A549 (cell line): ENCODE measurements around the gene BEST3. TPM values are rescaled to one million over a fixed set of nuclear protein-coding genes. Genes with fewer than 3 reads are reported as not detected.

ENCODE experiments used
- ATAC-seq, 2 experiments: fragments of 200-7000 bp in 1 of 2; fragments of >200 bp in 1 of 2; cut with Nextera tagmentation in 1 of 2; cut with Tn5 transposase in 1 of 2; 3 replicates each; pipeline versions ENCODE4 v1.8.0 to v1.9.1; 2018 to 2020; ENCODE audit warnings: mild to moderate bottlenecking in 1 of 2, moderate library complexity in 1 of 2
- CTCF ChIA-PET: fragments of 300-600 bp; sonication (Branson Sonifier 250); formaldehyde crosslinking; extraction: SDS; loops from one replicate; lab custom pipeline; 2021; ENCODE audit warnings: antibody characterized with exemption, inconsistent platforms; lab: Yijun Ruan, JAX
- POLR2A ChIA-PET: fragments of 350-600 bp; formaldehyde crosslinking; extraction: SDS; loops from one replicate; lab custom pipeline; 2021; ENCODE audit warnings: antibody characterized with exemption, inconsistent platforms; lab: Yijun Ruan, JAX
- DNase-seq, 2 experiments: peaks; one replicate each; pipeline versions ENCODE4 v3.0.0 to v3.0.0-alpha.2; 2011 to 2016; ENCODE audit warnings: low read depth in 1 of 2, low spot score in 1 of 2
- FAIRE-seq: peaks from 2 replicates; lab custom pipeline; 2011; peaks lifted over from hg19 to GRCh38; lab: Jason Lieb, UNC
- H3K27ac ChIP-seq, 2 experiments: fragments of >200 bp; sonication (Bioruptor Twin); formaldehyde crosslinking; 3 replicates each; pipeline ENCODE4 v1.5.1; 2016 to 2017
- H3K4me1 ChIP-seq: fragments of >200 bp; sonication (Bioruptor Twin); formaldehyde crosslinking; 3 replicates; pipeline ENCODE4 v1.6.1; 2016
- H3K4me2 ChIP-seq: fragments of >200 bp; sonication (Bioruptor Twin); formaldehyde crosslinking; 3 replicates; pipeline ENCODE4 v1.6.1; 2016
- H3K4me3 ChIP-seq: fragments of >200 bp; sonication (Bioruptor Twin); formaldehyde crosslinking; 3 replicates; pipeline ENCODE4 v1.5.1; 2016
- H3K9me3 ChIP-seq: fragments of >200 bp; sonication (Bioruptor Twin); formaldehyde crosslinking; 3 replicates; pipeline ENCODE4 v1.6.1; 2016
- BHLHE40 ChIP-seq: IDR thresholded peaks from 2 replicates; pipeline ENCODE4 v1.6.1; 2012; ENCODE audit warnings: low read depth, low read length, inconsistent platforms
- EHMT2 ChIP-seq: fragments of 200-600 bp; sonication (generic); IDR thresholded peaks from 2 replicates; pipeline ENCODE4 v1.6.1; 2016; ENCODE audit warnings: antibody characterized with exemption, low read depth, mild to moderate bottlenecking, moderate library complexity
- EP300 ChIP-seq, 2 experiments: fragments of >200 bp; sonication (Bioruptor Twin); formaldehyde crosslinking; IDR thresholded peaks; 2 replicates in 1 of 2; 3 replicates in 1 of 2; pipeline ENCODE4 v1.6.1; 2016 to 2017
- ESRRA ChIP-seq: fragments of 150-350 bp; IDR thresholded peaks from 2 replicates; pipeline ENCODE4 v1.6.1; 2014; ENCODE audit warnings: mild to moderate bottlenecking, low read length, borderline replicate concordance
- FOSL2 ChIP-seq, 2 experiments: fragments of 450-650 bp in 1 of 2; fragments of >200 bp in 1 of 2; sonication (Bioruptor Twin) in 1 of 2; formaldehyde crosslinking; IDR thresholded peaks; 2 replicates each; pipeline versions ENCODE4 v1.5.0 to v1.6.1; 2016 to 2020; ENCODE audit warnings: mild to moderate bottlenecking in 1 of 2, moderate library complexity in 1 of 2
- GATA3 ChIP-seq: IDR thresholded peaks from 2 replicates; pipeline ENCODE4 v1.6.1; 2012; ENCODE audit warnings: borderline replicate concordance
- HOXA7 ChIP-seq: fragments of 250-450 bp; sonication (Bioruptor Pico); IDR thresholded peaks from 2 replicates; pipeline ENCODE4 v1.5.0; 2020; ENCODE audit warnings: mild to moderate bottlenecking, moderate library complexity
- JUN ChIP-seq, 2 experiments: fragments of >200 bp; sonication (Bioruptor Twin); formaldehyde crosslinking; IDR thresholded peaks; 2 replicates in 1 of 2; 3 replicates in 1 of 2; pipeline ENCODE4 v1.6.1; 2016 to 2017
- KDM1A ChIP-seq: fragments of 200-600 bp; sonication (generic); IDR thresholded peaks from 2 replicates; pipeline ENCODE4 v1.6.1; 2016; ENCODE audit warnings: low read depth, mild to moderate bottlenecking
- MAFK ChIP-seq: fragments of 450-650 bp; IDR thresholded peaks from 2 replicates; pipeline ENCODE4 v1.6.1; 2014; ENCODE audit not compliant: partially characterized antibody
- MYC ChIP-seq: IDR thresholded peaks from 2 replicates; pipeline ENCODE4 v1.6.1; 2012; ENCODE audit warnings: mild to moderate bottlenecking, inconsistent platforms, low read length, improper control_type of control experiment, borderline replicate concordance
- NPAS2 ChIP-seq: fragments of 250-450 bp; sonication (Bioruptor Pico); IDR thresholded peaks from 2 replicates; pipeline ENCODE4 v1.8.0; 2022; ENCODE audit warnings: mild to moderate bottlenecking, moderate library complexity, borderline replicate concordance
- NR3C1 ChIP-seq: fragments of >200 bp; sonication (Bioruptor Twin); formaldehyde crosslinking; IDR thresholded peaks from 3 replicates; pipeline ENCODE4 v1.6.1; 2017
- PHF8 ChIP-seq: fragments of 200-600 bp; sonication (generic); IDR thresholded peaks from 2 replicates; pipeline ENCODE4 v1.6.1; 2016; ENCODE audit warnings: low read depth, mild to moderate bottlenecking, antibody characterized with exemption, moderate library complexity, borderline replicate concordance
- RARB ChIP-seq: fragments of 250-450 bp; sonication (Bioruptor Pico); IDR thresholded peaks from 2 replicates; pipeline ENCODE4 v1.8.0; 2021; ENCODE audit warnings: mild to moderate bottlenecking, moderate library complexity
- RCOR1 ChIP-seq: fragments of 150-350 bp; IDR thresholded peaks from 2 replicates; pipeline ENCODE4 v1.6.1; 2014; ENCODE audit warnings: antibody characterized with exemption, low read length, low read depth
- SREBF2 ChIP-seq: fragments of 450-650 bp; IDR thresholded peaks from 2 replicates; pipeline ENCODE4 v1.6.1; 2014; ENCODE audit warnings: mild to moderate bottlenecking, moderate library complexity
- ZC3H11A ChIP-seq: fragments of 450-650 bp; IDR thresholded peaks from 2 replicates; pipeline ENCODE4 v1.6.1; 2014; ENCODE audit warnings: antibody characterized with exemption, mild to moderate bottlenecking
- ZFP36 ChIP-seq: fragments of 450-650 bp; IDR thresholded peaks from 2 replicates; pipeline ENCODE4 v1.6.1; 2014; ENCODE audit warnings: borderline replicate concordance; ENCODE audit not compliant: partially characterized antibody
- ZNF302 ChIP-seq: fragments of 250-450 bp; sonication (Bioruptor Pico); IDR thresholded peaks from 2 replicates; pipeline ENCODE4 v1.9.0; 2021; ENCODE audit warnings: inconsistent platforms, mild to moderate bottlenecking, moderate library complexity
- ZSCAN20 ChIP-seq: fragments of 250-450 bp; sonication (Bioruptor Pico); IDR thresholded peaks from 2 replicates; pipeline ENCODE4 v1.8.0; 2022; ENCODE audit warnings: mild to moderate bottlenecking, moderate library complexity
- WGBS: methylation state at CpG from one replicate; pipeline ENCODE4 v1.1.6; 2017; ENCODE audit errors: missing lambda C conversion rate; 5-methylcytosine and 5-hydroxymethylcytosine counted together
- polyA plus RNA-seq, 4 experiments: library from polyadenylated mRNA; depleted of rRNA in 3 of 4; stranded (reverse); fragments of >200 nt; fragmentation: RNase III in 1 of 4; extraction: RNeasy Plus Mini Kit Qiagen cat#74134 plus additional on column Dnase treatment in 1 of 4; gene quantifications; 2 replicates in 3 of 4; 3 replicates in 1 of 4; pipeline ENCODE4 v1.2.3, GENCODE V29; 2011 to 2017
- TF ChIP-seq, protein P1 (sequence below): fragments of 200-600 bp; sonication (generic); IDR thresholded peaks from 2 replicates; pipeline ENCODE4 v1.6.1; 2016; ENCODE audit warnings: antibody characterized with exemption, mild to moderate bottlenecking, moderate library complexity
- TF ChIP-seq, protein P2 (sequence below): fragments of 250-450 bp; sonication (Bioruptor Pico); IDR thresholded peaks from 2 replicates; pipeline ENCODE4 v1.5.0; 2020; ENCODE audit warnings: low read depth, mild to moderate bottlenecking, moderate library complexity
- TF ChIP-seq, protein P3 (sequence below): IDR thresholded peaks from 2 replicates; pipeline ENCODE4 v1.6.1; 2012
- TF ChIP-seq, protein P4 (sequence below): fragments of 250-450 bp; sonication (Bioruptor Pico); IDR thresholded peaks from 2 replicates; pipeline ENCODE4 v1.5.0; 2021; ENCODE audit warnings: mild to moderate bottlenecking, moderate library complexity, borderline replicate concordance

BEST3 gene
- polyA plus RNA-seq, 2 of the 4 experiments (the other 2 are of a cell fraction) = 0.57 to 1.2 TPM

DNA sequence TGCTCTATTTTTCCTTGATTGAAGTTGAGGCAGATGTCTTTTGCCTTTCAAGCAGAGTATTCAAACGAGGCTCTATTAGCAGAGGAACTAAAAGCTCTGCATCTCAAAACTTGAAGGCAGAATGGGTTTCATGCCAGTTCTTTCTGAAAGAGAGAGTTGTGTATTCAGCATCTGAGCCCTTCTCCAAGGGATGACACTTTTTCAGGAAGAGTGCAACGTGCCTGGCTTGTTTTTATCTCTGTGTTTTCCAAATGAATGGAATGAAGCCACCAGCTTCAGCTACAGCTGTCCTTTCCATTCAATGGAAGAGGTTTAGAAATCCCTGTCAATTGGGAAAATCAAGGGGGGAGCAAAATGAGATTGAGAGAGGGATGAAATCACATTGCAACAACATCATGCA, 14.6 kb downstream of the BEST3 start:
- CTCF ChIA-PET = interaction anchor here (2.2 kb wide), 1 partner anchor 11 kb away, joined by 5 read pairs; no protein-coding TSS in a partner anchor
- Histone ChIP-seq H3K27ac (no peak overlapping the region), H3K4me2 (no peak overlapping the region), H3K4me3 (no peak overlapping the region), H3K4me1 (peaks cover 40% of the 10 kb centered on the region), H3K9me3 (no peaks in the 10 kb centered on the region)
- WGBS = 47% methylated on average over 2 of the region's 2 CpGs
- ATAC-seq (no peak), DNase-seq (no peak), FAIRE-seq (no peak)
- POLR2A ChIA-PET = no interaction called here
- TF ChIP-seq JUN (IDR thresholded peaks at IDR 0.05) = no peak

DNA sequence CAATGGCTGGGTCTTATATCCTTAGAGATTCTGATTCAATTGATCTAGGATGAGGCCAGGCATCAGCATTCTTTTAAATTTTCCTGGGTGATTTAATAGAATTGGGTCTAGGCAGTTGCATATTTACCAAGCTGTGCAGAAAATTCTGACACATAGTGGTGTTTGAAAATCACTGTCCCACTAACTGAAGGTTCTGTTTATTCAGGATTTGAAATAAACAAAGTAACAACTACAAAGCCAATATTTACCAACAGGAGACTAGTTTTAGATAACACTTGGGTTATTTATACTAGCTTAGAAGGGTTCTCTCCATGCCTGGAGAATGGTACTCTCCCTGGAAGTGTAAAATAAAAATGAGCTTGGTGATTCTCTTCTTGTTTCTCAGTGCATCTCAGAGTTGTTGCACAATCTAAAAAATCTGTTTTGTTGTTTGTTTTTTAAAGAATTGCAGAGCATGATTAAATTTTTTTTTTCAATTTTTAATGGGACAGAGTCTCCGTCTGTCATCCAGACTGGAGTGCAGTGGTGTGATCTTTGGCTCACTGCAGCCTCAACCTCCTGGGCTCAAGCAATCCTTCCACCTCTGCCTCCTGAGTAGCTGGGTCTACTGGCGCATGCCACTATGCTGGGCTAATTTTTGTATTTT, 16.9 kb downstream of the BEST3 start:
- TF ChIP-seq, protein P1, sequence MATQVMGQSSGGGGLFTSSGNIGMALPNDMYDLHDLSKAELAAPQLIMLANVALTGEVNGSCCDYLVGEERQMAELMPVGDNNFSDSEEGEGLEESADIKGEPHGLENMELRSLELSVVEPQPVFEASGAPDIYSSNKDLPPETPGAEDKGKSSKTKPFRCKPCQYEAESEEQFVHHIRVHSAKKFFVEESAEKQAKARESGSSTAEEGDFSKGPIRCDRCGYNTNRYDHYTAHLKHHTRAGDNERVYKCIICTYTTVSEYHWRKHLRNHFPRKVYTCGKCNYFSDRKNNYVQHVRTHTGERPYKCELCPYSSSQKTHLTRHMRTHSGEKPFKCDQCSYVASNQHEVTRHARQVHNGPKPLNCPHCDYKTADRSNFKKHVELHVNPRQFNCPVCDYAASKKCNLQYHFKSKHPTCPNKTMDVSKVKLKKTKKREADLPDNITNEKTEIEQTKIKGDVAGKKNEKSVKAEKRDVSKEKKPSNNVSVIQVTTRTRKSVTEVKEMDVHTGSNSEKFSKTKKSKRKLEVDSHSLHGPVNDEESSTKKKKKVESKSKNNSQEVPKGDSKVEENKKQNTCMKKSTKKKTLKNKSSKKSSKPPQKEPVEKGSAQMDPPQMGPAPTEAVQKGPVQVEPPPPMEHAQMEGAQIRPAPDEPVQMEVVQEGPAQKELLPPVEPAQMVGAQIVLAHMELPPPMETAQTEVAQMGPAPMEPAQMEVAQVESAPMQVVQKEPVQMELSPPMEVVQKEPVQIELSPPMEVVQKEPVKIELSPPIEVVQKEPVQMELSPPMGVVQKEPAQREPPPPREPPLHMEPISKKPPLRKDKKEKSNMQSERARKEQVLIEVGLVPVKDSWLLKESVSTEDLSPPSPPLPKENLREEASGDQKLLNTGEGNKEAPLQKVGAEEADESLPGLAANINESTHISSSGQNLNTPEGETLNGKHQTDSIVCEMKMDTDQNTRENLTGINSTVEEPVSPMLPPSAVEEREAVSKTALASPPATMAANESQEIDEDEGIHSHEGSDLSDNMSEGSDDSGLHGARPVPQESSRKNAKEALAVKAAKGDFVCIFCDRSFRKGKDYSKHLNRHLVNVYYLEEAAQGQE = no peak
- TF ChIP-seq FOSL2 (IDR thresholded peaks at IDR 0.05) (no peak), FOSL2 (CRISPR knock-in tag; IDR thresholded peaks at IDR 0.05) (no peak), SREBF2 (no peak), EHMT2 (no peak), KDM1A (no peak), PHF8 (no peak), GATA3 (no peak), HOXA7 (no peak), MYC (no peak), ZFP36 (no peak), NPAS2 (CRISPR knock-in tag) (no peak), MAFK (no peak)
- TF ChIP-seq, protein P2, sequence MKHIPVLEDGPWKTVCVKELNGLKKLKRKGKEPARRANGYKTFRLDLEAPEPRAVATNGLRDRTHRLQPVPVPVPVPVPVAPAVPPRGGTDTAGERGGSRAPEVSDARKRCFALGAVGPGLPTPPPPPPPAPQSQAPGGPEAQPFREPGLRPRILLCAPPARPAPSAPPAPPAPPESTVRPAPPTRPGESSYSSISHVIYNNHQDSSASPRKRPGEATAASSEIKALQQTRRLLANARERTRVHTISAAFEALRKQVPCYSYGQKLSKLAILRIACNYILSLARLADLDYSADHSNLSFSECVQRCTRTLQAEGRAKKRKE (CRISPR knock-in tag) = no peak
- TF ChIP-seq, protein P3, sequence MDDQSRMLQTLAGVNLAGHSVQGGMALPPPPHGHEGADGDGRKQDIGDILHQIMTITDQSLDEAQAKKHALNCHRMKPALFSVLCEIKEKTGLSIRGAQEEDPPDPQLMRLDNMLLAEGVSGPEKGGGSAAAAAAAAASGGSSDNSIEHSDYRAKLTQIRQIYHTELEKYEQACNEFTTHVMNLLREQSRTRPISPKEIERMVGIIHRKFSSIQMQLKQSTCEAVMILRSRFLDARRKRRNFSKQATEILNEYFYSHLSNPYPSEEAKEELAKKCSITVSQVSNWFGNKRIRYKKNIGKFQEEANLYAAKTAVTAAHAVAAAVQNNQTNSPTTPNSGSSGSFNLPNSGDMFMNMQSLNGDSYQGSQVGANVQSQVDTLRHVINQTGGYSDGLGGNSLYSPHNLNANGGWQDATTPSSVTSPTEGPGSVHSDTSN = no peak
- no peak overlapping the region for H3K27ac ChIP-seq
- no peak overlapping the region for H3K4me3 ChIP-seq
- no peak for ATAC-seq
- peaks cover 20% of the 10 kb centered on the region for H3K4me1 ChIP-seq
- no peaks in the 10 kb centered on the region for H3K9me3 ChIP-seq
- H3K4me2 ChIP-seq = no peak overlapping the region
- no peak for FAIRE-seq
- ChIA-PET CTCF (interaction anchor here (0.7 to 2.4 kb wide), 6 partner anchors 10 to 736 kb away, joined by 3 to 5 read pairs (median 4); no protein-coding TSS in a partner anchor), POLR2A (no interaction called here)
- no peak for DNase-seq
- WGBS = 91% methylated on average over 2 of the region's 2 CpGs

DNA sequence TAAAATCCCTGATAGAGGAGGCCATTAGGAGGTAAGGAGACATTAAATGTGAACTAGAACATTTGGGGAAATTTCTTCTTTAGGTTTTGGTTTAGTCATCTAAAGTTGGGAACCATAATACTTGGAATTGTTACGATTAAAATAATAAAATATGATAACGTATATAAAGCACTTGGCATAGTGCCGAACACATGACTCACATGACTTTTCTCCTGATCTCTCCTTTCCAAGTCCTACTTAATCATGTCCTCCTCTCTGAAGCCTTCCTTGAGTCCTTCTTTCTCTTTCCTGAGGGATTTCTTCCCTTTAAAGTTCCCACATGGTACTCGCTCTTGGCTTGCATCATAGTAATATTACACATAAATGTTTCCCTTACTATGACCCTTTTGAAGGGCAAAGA, 20.0 kb downstream of the BEST3 start:
- Histone ChIP-seq H3K4me1 (no peaks in the 10 kb centered on the region), H3K4me2 (no peak overlapping the region), H3K27ac (no peak overlapping the region), H3K9me3 (no peaks in the 10 kb centered on the region), H3K4me3 (no peak overlapping the region)
- CTCF ChIA-PET = interaction anchor here (0.9 kb wide), 1 partner anchor 105 kb away, joined by 3 read pairs; no protein-coding TSS in a partner anchor
- POLR2A ChIA-PET = no interaction called here
- no peak for DNase-seq
- ATAC-seq = no peak
- WGBS = 79% methylated on average over 4 of the region's 4 CpGs
- no peak for FAIRE-seq
- no peak for TF ChIP-seq BHLHE40
- TF ChIP-seq, protein P3 = no peak
- no peak for TF ChIP-seq ZNF302 (CRISPR knock-in tag)
- no peak for TF ChIP-seq RCOR1
- no peak for TF ChIP-seq MYC
- no peak for TF ChIP-seq ZC3H11A
- TF ChIP-seq, protein P4, sequence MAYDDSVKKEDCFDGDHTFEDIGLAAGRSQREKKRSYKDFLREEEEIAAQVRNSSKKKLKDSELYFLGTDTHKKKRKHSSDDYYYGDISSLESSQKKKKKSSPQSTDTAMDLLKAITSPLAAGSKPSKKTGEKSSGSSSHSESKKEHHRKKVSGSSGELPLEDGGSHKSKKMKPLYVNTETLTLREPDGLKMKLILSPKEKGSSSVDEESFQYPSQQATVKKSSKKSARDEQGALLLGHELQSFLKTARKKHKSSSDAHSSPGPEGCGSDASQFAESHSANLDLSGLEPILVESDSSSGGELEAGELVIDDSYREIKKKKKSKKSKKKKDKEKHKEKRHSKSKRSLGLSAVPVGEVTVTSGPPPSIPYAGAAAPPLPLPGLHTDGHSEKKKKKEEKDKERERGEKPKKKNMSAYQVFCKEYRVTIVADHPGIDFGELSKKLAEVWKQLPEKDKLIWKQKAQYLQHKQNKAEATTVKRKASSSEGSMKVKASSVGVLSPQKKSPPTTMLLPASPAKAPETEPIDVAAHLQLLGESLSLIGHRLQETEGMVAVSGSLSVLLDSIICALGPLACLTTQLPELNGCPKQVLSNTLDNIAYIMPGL (CRISPR knock-in tag) = no peak
- no peak for TF ChIP-seq ESRRA
- TF ChIP-seq JUN (IDR thresholded peaks at IDR 0.05) = no peak
- no peak for TF ChIP-seq NR3C1
- TF ChIP-seq RARB = no peak
- TF ChIP-seq ZFP36 = no peak
- TF ChIP-seq ZSCAN20 (CRISPR knock-in tag) = no peak
- no peak for TF ChIP-seq EP300 (IDR thresholded peaks at IDR 0.05)
